IMR-90 (cell line): Measurements from ENCODE around the gene MGA. TPM values are rescaled to one million over a fixed set of nuclear protein-coding genes. Genes with fewer than 3 reads are reported as not detected.
"Not testable (repeated sequence)": the region's sequence is repeated elsewhere in the genome, so short reads cannot be mapped to it uniquely, and the experiment has no call there.

Experiments
- ATAC-seq: fragments of 200-7000 bp; cut with Tn5 transposase; 2 replicates; pipeline ENCODE4 v1.9.1; 2020; ENCODE audit warnings: low read depth, mild to moderate bottlenecking, moderate library complexity
- BruUV-seq: library from RNA; stranded (reverse); fragments of 400-500 nt; replicated peaks from 2 replicates; lab custom pipeline; 2021; lab: Mats Ljungman, UMichigan
- CTCF ChIA-PET: fragments of 300-600 bp; formaldehyde crosslinking; extraction: SDS; loops from one replicate; lab custom pipeline; 2021; ENCODE audit warnings: antibody characterized with exemption; lab: Yijun Ruan, JAX
- POLR2A ChIA-PET: fragments of 300-600 bp; sonication (Branson Sonifier 250); formaldehyde crosslinking; loops from one replicate; lab custom pipeline; 2022; ENCODE audit warnings: antibody characterized with exemption; ENCODE audit not compliant: unreplicated experiment; lab: Charles Lee
- DNase-seq: peaks from one replicate; pipeline ENCODE4 v3.0.0; 2013
- H2AFZ ChIP-seq: replicated peaks from 2 replicates; pipeline ENCODE3; 2013; ENCODE audit warnings: low read length, mild to moderate bottlenecking; ENCODE audit not compliant: poor library complexity
- H2AK5ac ChIP-seq: 2 replicates; pipeline ENCODE4 v1.6.1; 2013; ENCODE audit warnings: low read depth, low read length, inconsistent platforms
- H2AK9ac ChIP-seq: replicated peaks from 2 replicates; pipeline ENCODE3; 2013; ENCODE audit warnings: mild to moderate bottlenecking, low read depth, low read length, moderate library complexity; ENCODE audit not compliant: poor library complexity
- H2BK120ac ChIP-seq: 2 replicates; pipeline ENCODE4 v1.6.1; 2013; ENCODE audit warnings: low read depth, low read length, inconsistent platforms
- H2BK15ac ChIP-seq: 3 replicates; pipeline ENCODE4 v1.6.1; 2013; ENCODE audit warnings: low read depth, low read length, inconsistent platforms
- H2BK20ac ChIP-seq: 2 replicates; pipeline ENCODE4 v1.6.1; 2013; ENCODE audit warnings: low read depth, mild to moderate bottlenecking, inconsistent platforms, low read length, moderate library complexity
- H2BK5ac ChIP-seq: 2 replicates; pipeline ENCODE4 v1.6.1; 2013; ENCODE audit warnings: mild to moderate bottlenecking, low read depth, low read length, inconsistent platforms; ENCODE audit not compliant: poor library complexity, severe bottlenecking
- H3K14ac ChIP-seq: replicated peaks from 2 replicates; pipeline ENCODE4 v1.6.1; 2013; ENCODE audit warnings: low read depth, low read length, inconsistent platforms
- H3K18ac ChIP-seq: 2 replicates; pipeline ENCODE4 v1.6.1; 2013; ENCODE audit warnings: low read depth, low read length, control low read depth
- H3K23ac ChIP-seq: 2 replicates; pipeline ENCODE4 v1.6.1; 2013; ENCODE audit warnings: low read depth, low read length, inconsistent platforms
- H3K27ac ChIP-seq: 2 replicates; pipeline ENCODE4 v1.5.1; 2013; ENCODE audit warnings: mild to moderate bottlenecking, control low read depth, low read length; ENCODE audit not compliant: insufficient read depth
- H3K27me3 ChIP-seq: 2 replicates; pipeline ENCODE4 v1.6.1; 2013; ENCODE audit warnings: low read length; ENCODE audit not compliant: control insufficient read depth, insufficient read depth
- H3K36me3 ChIP-seq: 2 replicates; pipeline ENCODE4 v1.6.1; 2013; ENCODE audit warnings: low read length, mixed read lengths; ENCODE audit not compliant: control insufficient read depth, insufficient read depth
- H3K4ac ChIP-seq: 2 replicates; pipeline ENCODE4 v1.6.1; 2013; ENCODE audit warnings: low read depth, low read length, inconsistent platforms
- H3K4me1 ChIP-seq: 2 replicates; pipeline ENCODE4 v1.6.1; 2013; ENCODE audit warnings: low read length, mixed read lengths; ENCODE audit not compliant: control insufficient read depth, insufficient read depth
- H3K4me2 ChIP-seq: 2 replicates; pipeline ENCODE4 v1.6.1; 2013; ENCODE audit warnings: low read depth, mild to moderate bottlenecking, control low read depth, low read length, moderate library complexity
- H3K4me3 ChIP-seq: 2 replicates; pipeline ENCODE4 v1.5.1; 2013; ENCODE audit warnings: low read depth, mild to moderate bottlenecking, control low read depth, low read length, moderate library complexity; ENCODE audit not compliant: insufficient read depth
- H3K56ac ChIP-seq: 2 replicates; pipeline ENCODE4 v1.6.1; 2013; ENCODE audit warnings: low read length, inconsistent platforms; ENCODE audit not compliant: insufficient read depth; ENCODE audit errors: extremely low read depth
- H3K79me1 ChIP-seq, 2 experiments: 2 replicates each; pipeline ENCODE4 v1.6.1; 2013; ENCODE audit warnings: low read length in 2 of 2, inconsistent platforms in 1 of 2, low read depth in 1 of 2
- H3K9ac ChIP-seq: 2 replicates; pipeline ENCODE4 v1.6.1; 2013; ENCODE audit warnings: low read depth, low read length, control low read depth
- H3K9me1 ChIP-seq: 2 replicates; pipeline ENCODE4 v1.6.1; 2013; ENCODE audit warnings: low read length, inconsistent platforms; ENCODE audit not compliant: insufficient read depth
- H3K9me3 ChIP-seq: 2 replicates; pipeline ENCODE4 v1.6.1; 2013; ENCODE audit warnings: low read length; ENCODE audit not compliant: control insufficient read depth, insufficient read depth
- H4K20me1 ChIP-seq: 2 replicates; pipeline ENCODE4 v1.6.1; 2013; ENCODE audit warnings: low read length, inconsistent platforms; ENCODE audit not compliant: insufficient read depth
- H4K5ac ChIP-seq: 2 replicates; pipeline ENCODE4 v1.6.1; 2013; ENCODE audit warnings: mild to moderate bottlenecking, low read depth, low read length, control low read depth
- H4K8ac ChIP-seq, 2 experiments: 2 replicates each; pipeline ENCODE4 v1.6.1; 2013; ENCODE audit warnings: low read depth in 2 of 2, low read length in 2 of 2, control low read depth in 1 of 2, inconsistent platforms in 1 of 2
- H4K91ac ChIP-seq: 2 replicates; pipeline ENCODE4 v1.6.1; 2013; ENCODE audit warnings: low read depth, low read length, inconsistent platforms; ENCODE audit not compliant: insufficient read depth
- NFE2L2 ChIP-seq: fragments of 150-350 bp; IDR thresholded peaks from 2 replicates; pipeline ENCODE4 v1.6.1; 2016; ENCODE audit warnings: low read depth, mild to moderate bottlenecking, low read length
- WGBS, 2 experiments: methylation state at CpG; one replicate each; pipeline versions ENCODE4 v1.1.5 to v1.1.7; 2013; ENCODE audit warnings: missing lambda C conversion rate in 2 of 2; ENCODE audit not compliant: insufficient read length in 1 of 2; ENCODE audit errors: extremely low coverage in 2 of 2; 5-methylcytosine and 5-hydroxymethylcytosine counted together
- dilution Hi-C: fragments of 300-500 bp; cut with HindIII; formaldehyde crosslinking; loops from one replicate; pipeline ENCODE4 v1.14.3; 2018; ENCODE audit warnings: low sequenced_read_pairs; ENCODE audit not compliant: unreplicated experiment
- in situ Hi-C: fragments of 300-500 bp; cut with MboI; formaldehyde crosslinking; loops from 3 replicates; pipeline ENCODE4 v1.14.3; 2019; ENCODE audit warnings: low sequenced_read_pairs, inconsistent platforms, mixed read lengths
- intact Hi-C: fragments of 100-400 bp; cut with micrococcal nuclease; formaldehyde crosslinking; loops from 2 replicates; pipeline ENCODE4 v1.10.0; 2022
- polyA plus RNA-seq, 3 experiments: library from polyadenylated mRNA; depleted of rRNA; stranded (reverse); fragments of >200 nt; gene quantifications; 2 replicates each; pipeline ENCODE4 v1.2.3, GENCODE V29; 2012; ENCODE audit warnings: low replicate concordance in 1 of 3
- total RNA-seq: library from RNA; depleted of rRNA; stranded (reverse); fragments of >200 nt; gene quantifications from 2 replicates; pipeline ENCODE4 v1.2.3, GENCODE V29; 2012

Gene MGA
- total and polyA plus RNA-seq, 2 of the 4 experiments (the other 2 are of a cell fraction): 3.2 to 38.0 TPM

GRCh38 chr15:41727143-41727542 lies 66.9 kb downstream of the MGA start:
- intact Hi-C loops: no loop called here
- Histone ChIP-seq H3K9me3 (no peaks in the 10 kb centered on the region), H4K91ac (no peak overlapping the region), H3K9ac (no peak overlapping the region), H3K23ac (0 out of 2 replicates have a peak overlapping the region, but pooled peaks have one; percentile 24), H3K27me3 (no peaks in the 10 kb centered on the region), H2AK5ac (no peak overlapping the region), H4K5ac (no peak overlapping the region), H3K27ac (no peak overlapping the region), H3K9me1 (peaks cover 5% of the 10 kb centered on the region; the same call in 1 of the 2 replicates), H3K14ac (no peak overlapping the region), H3K4me1 (peaks cover 3% of the 10 kb centered on the region; the same call in 1 of the 2 replicates), H2AFZ (no peak overlapping the region), H3K36me3 (0 out of 2 replicates have a peak, but pooled peaks cover 3% of the 10 kb centered on the region), H3K4me2 (no peak overlapping the region; the same call in 1 of the 2 replicates), H3K56ac (no peak overlapping the region), H2AK9ac (no peak overlapping the region), H4K8ac (no peak overlapping the region), H2BK20ac (no peak overlapping the region), H2BK120ac (no peak overlapping the region), H3K4me3 (no peak overlapping the region), H4K20me1 (no peaks in the 10 kb centered on the region; the same call in 1 of the 2 replicates), H2BK5ac (no peak overlapping the region), H2BK15ac (no peak overlapping the region), H3K4ac (no peak overlapping the region), H3K18ac (no peak overlapping the region), H3K79me1 (peaks cover 7 to 35% of the 10 kb centered on the region in 2 experiments; a peak in 3 of 4 replicates)
- ChIA-PET CTCF (no interaction called here), POLR2A (no interaction called here)
- TF ChIP-seq NFE2L2: no peak
- no CpG with 5 or more reads among the region's 3 CpGs for WGBS, 2 experiments
- dilution Hi-C loops: no loop called here
- no TSS peak for BruUV-seq
- ATAC-seq: peak; percentile 54
- in situ Hi-C loops: no loop called here
- DNase-seq: peak; percentile 49

GRCh38 chr15:41728061-41728460 lies 67.9 kb downstream of the MGA start:
- H3K18ac ChIP-seq, H3K9me3 ChIP-seq, H3K14ac ChIP-seq, H4K20me1 ChIP-seq, H4K5ac ChIP-seq, H2BK5ac ChIP-seq, H3K4me2 ChIP-seq, intact Hi-C loops, BruUV-seq, H3K27ac ChIP-seq, dilution Hi-C loops, H2AFZ ChIP-seq, H3K23ac ChIP-seq, H3K4me1 ChIP-seq, H3K9ac ChIP-seq, DNase-seq, H3K56ac ChIP-seq, H2BK15ac ChIP-seq, ATAC-seq, H3K4me3 ChIP-seq, H2AK9ac ChIP-seq, CTCF ChIA-PET, H3K36me3 ChIP-seq, H2BK120ac ChIP-seq, H3K9me1 ChIP-seq, POLR2A ChIA-PET, H3K27me3 ChIP-seq, H2BK20ac ChIP-seq, H3K4ac ChIP-seq, in situ Hi-C loops, H4K8ac ChIP-seq, H4K91ac ChIP-seq, H2AK5ac ChIP-seq: not testable (repeated sequence)
- WGBS, 2 experiments: 96% methylated on average over 4 of the region's 11 CpGs; no CpG with 5 or more reads in 1 of the 2 experiments
- H3K79me1 ChIP-seq: peaks cover 7 to 29% of the 10 kb centered on the region in 2 experiments; a peak in 3 of 4 replicates
